GM21447 (cell line): ENCODE results near the gene GPR152.
A peak's percentile ranks its signal among the peaks of the same experiment; 100 is the strongest.
"Not testable (repeated sequence)": the region's sequence is repeated elsewhere in the genome, so short reads cannot be mapped to it uniquely, and the experiment has no call there.

Experiments used
- ATAC-seq: cut with Tn5 transposase; IDR thresholded peaks from one replicate; pipeline ENCODE4 v1.9.1; 2021; ENCODE audit not compliant: unreplicated experiment

The GPR152 gene

DNA sequence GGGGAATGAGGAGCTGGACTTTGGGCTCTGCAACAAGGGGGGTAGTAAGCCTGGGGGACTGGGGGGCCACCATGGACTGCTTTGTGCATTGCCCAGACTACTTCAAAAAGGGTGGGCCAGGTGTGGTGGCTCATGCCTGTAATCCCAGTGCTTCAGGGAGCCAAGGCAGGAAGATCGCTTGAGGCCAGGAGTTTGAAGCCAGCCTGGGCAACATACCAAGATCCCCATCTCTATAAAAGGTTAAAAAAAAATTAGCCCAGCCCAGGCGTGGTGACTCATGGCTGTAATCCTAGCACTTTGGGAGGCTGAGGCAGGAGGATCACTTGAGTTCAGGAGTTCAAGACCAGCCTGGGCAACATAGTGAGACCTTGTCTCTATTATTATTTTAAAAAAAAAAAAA is 13.0 kb upstream of the GPR152 start:
- ATAC-seq: not testable (repeated sequence)

DNA sequence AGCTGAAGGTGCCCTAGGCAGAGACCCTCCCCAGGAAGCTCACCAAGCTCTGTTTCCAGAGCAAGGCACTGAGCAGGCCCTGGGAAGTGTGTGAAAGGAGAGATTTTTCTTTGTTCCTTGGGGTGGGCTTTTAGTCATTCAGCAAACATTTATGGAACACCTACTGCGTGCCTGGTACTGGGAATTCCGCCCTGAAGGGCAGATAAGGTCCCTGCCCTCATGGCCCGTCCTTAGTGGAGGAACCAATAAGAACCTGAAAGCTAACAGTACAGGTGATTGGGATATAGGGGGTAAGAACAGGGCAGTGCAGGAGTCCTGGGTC is 12.6 kb upstream of the GPR152 start:
- ATAC-seq: no peak

DNA sequence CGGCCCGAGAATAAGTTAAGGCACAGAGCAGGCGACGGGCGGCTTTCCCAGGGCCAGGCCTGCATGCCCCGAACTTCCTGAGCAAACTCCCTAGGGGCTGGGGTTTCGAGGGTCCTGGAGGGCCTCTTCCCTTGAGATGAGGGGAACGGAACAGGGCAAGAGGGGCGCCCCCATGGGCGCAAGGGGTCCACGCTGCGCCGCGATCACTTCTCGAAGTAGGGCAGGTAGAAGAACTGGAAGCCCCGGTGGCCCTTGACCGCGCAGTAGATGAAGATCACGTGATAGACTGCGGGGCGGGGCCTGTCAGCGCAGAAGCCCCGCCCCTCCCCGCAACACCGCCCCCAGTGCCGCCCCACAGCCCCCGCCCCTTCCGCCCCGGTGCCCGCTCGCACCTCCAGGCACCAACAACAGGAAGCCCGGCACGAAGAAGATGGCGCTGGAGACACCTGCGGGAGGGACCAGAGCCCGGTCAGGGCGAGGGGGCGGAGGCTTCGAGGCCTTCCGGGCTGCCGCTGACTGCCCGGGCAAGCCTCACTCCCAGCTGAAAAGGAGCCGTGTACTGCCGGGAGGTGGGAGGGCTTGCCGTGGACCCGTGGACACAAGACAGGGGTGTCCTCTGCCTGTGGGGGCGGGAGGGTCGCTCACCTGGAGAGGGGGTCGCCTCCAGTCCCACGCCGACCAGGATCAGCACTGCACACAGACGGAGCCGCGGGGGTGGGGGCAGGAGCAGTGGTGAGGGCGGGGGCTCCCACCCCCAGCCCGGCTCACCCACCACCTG is 12.1 kb upstream of the GPR152 start:
- peak; percentile 50 for ATAC-seq

DNA sequence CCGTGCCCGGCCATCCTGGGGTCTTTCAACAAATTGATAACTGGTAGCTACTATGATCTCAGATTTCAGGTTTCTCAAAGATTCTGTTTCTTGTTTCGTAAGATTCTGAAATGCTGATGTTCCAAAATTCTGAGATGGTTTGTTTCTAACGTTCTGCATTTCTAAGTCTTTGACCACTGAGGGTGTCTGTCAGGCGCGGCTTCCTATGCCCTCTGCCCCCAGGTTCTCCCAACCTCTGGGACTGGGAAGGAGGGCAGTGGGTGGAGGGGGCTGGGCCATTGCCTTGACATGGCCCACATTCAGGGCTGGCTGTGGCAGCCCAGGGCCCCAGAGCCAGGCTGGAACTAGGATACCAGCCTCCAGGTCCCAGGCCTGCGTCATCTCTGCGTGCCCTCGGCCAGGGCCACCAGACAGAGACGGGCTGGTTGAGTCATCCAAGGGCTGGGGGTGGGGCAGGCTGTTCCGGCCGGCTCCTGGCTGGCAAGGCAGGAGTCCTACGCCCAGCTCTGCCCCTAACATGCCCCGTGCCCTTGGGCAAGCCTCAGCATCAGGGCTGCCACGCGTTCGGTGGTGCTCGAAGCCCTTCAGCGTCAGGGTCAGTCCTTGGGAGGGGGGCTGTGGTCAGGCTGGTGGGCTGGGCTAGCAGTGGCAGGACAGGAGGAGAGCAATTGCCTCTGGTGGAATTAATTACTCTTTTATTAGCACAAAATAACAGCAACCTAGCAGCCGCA is 11.3 kb upstream of the GPR152 start:
- no peak for ATAC-seq

DNA sequence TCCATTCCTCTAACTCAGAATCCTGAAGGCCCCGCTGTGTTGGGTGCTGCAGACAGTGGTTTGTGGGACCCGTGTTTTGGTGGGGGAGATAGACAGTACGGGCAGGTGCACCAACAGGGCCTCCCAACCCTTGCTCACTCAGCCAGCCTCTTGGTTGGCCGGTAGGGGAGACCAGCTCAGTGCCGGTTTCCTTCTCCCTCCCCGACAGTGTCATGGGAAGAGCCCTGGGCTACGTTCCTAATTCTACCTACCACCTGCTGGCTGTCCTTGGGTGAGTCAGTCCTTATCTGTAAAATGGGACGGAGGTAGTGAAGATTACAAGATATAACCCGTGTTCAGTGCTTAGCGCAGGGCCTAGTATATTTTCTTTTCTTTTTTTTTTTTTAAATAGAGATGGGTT is 10.7 kb upstream of the GPR152 start:
- no peak for ATAC-seq

DNA sequence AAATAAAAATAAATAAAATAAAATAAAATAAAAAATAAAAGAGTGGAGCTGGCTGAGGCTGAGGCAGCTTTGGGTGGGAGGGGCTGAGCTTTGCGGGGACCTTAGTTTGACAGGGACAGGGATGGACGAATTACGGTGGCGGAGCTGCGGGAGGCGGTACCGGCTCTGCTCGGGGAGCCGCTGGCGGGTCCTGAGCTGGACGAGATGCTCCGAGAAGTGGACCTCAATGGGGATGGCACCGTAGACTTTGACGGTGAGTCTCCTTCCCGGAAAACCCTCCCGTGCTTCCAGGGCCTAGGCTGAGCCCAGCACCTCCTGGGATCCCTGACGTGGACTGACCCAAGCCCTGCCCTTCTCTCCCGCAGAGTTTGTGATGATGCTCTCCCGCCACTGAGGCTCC is 5.7 kb upstream of the GPR152 start:
- no peak for ATAC-seq

DNA sequence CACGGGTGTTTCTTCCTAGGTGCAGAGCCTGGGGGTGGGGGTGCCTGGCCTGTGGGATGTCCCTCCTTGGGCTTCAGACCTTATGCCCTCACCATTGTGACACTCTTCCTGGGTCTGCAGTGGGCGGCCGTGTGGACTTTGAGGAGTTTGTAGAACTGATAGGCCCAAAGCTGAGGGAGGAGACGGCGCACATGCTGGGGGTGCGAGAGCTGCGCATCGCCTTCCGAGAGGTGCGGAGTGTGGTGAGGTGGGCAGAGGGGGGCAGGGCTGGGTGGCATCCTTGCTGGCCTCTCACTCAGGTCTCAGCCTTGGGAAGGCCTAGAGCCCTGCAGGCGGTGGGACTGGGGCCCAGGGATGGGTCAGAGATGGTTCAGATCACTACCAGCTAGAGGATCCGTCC is 4.9 kb upstream of the GPR152 start:
- ATAC-seq: no peak

DNA sequence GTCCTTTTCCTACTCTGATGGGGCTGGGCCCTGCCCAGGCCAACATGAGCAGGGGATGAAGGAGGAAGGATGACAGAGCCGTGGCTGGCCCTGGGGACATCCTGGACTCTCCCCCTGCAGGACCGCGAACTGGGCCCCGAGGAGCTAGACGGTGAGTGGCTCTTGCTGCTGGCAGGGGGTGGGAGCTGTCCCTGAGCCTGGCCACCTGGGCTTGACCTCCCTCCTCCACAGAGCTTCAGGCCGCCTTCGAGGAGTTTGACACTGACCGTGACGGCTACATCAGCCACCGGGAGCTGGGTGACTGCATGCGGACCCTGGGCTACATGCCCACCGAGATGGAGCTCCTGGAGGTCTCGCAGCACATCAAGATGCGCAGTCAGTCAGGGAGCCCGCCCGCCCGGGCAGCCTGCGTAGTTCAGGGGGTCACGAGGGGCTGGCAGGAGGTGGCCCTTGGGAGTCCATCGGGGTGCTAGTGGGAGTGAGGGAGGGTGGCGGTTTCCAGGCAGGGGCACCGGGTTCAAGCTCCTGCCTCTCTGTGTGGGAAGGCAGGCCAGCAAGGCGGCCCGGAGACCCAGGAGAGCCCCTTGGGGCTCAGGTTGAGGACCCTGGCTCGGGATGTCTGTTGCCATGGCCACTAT is 3.7 kb upstream of the GPR152 start:
- ATAC-seq: no peak

DNA sequence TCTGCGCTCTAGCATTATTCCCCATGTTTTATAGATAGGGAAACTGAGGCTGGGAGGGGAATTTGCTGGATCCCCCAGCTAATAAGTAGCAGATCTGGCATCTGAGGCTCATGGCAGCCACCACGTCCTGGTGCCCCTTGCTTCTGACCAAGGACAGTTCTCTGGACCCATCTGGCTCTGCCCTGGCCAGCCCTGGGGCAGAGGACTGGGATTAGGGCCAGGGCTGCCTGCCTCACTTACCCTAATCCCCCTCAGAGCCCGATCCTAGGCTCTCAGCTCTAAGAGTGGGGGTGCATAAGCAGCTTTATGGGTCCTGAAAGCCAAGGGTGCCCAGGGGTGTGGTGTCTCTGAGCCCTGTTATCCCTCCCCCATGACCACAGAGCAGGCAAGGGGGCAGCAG is 2.5 kb upstream of the GPR152 start, which contains the start of gene CABP4:
Gene CABP4, plus strand, starts transcription at position 301 of the 400 bp plus-strand sequence. Its CDS starts 70 bp downstream, at position 371.
- ATAC-seq: no peak

DNA sequence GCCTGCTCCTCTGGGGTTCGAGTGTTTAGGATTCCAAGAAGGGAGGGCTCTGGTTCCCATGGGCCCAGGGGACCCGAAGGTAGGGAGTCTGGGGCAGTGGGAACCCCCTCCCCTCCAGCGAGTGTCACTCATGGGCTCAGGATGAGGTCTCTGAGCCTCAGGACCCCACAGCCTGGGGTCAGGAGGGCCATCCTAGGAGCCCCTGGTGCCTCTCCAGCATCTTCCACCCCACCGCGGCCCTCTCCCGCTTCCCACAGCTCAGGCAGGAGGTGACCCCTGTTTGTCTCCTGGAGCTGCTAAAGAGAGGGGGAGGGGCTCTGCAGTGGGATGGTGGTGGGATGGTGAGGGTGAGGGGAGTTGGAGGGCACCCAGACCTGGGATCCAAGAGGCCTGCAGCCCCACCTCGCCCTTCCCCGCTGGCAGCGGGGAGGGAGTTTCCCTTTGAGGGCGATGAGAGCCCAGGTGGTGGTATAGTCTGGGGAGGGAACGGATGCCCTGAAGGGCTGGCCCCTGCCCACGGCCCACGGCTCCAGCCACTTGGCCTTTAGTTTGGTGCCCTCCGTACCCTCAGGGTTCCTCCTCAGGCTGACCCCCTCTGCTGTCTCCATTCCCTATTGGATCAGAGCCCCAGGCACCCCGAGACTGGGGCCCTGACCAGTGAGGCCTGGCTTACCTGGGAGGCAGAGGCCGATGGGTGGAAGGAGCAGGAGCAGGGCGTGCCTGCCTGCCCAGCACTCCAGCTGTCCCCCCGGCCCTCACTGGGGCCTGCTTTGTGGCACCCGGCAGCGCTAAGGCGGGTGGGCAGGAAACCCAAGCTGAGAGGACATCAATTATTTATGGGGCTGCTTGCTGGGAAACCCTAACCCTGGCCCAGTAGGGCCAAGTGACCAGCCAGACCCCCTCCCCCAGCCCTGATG is 1.5 kb upstream of the GPR152 start:
- no peak for ATAC-seq

DNA sequence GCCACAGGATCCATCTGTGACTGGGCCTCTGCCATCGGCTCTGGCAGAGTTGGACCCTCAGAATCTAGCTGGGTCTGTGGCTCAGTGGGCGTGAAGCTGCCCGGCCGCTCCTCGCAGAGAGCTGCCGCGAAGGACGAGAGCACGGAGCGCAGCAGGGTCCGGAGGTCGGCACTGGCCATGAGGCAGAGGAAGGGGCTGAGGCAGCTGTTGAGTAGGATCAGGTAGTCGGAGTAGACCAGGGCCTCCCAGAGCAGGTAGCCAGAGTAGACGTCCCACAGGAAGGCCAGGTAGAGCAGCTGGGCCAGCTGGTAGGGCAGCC is 912 bp downstream of the GPR152 start:
- no peak for ATAC-seq

DNA sequence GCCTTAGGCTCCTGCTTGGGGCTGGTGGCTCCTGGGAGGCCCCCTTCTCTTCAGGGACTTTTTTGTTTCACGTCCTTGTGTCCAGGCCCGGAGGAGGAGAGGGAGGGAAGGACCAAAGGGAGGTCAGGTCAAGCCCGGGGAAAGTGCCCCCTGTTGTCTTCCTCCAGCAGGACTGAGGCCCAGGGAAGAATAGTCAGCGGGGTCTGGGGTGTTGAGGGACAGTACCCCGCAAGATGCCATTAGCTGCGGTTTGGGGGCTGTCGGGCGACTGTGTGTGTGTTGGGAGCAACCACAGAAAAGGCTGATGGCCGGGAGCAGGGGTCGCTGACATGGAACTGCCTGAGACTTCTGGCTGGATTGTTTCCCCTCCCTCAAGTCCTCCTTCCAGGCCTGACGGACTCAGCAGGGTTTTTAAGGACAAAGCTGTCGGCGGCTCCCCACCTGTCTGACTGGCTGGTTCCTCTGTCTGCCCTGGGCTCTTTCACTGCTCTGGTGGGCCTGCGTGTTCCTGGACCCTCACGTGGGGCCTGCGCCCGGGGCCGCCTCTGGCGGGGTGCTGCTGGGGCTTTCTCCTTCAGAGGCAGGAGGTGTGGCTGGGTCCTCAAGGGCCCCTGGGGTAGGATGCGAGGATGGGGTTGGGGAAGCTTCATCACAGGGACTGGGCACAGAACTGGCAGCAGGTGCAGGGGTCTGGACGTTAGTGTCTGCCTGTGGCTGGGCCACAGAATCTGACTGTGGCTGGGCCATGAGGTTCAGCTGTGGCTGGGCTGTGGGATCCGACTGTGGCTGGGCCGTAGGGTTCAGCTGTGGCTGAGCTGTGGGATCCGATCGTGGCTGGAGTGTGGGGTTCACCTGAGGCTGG is 1.5 kb downstream of the GPR152 start:
- no peak for ATAC-seq

DNA sequence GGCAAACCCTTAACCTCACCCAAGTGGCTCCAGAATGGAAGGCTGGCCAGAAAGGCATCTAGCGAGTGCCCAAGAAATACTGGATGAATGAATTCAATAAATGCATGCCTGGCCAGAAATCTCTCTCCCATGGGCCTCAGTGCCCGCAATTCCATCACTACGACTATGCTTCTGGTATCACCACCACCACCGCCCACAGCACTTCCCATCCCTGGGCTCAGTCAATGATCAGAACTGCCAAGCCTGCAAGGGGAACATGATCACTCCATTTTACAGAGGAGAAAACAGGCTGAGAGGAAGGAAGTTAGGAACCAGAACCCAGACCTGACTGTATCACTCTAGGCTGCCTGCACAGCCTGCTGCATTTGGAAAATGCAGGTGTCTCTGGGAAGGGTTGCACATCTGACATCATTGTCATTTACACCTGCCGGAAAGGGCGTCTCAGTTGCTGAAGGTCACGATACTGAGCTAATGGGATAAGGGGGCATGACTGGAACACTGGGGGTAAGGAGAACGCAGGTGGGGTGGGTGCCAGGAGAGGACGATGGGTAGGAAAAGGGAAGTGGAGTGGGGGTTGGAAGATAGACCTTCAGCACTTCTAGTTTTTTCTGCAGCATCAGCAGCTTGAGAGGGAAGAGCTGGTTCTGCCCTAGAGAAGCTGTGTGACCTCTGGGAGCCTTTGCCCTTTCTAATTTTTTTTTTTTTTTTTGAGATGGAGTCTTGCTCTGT is 3.2 kb downstream of the GPR152 start:
- no peak for ATAC-seq

DNA sequence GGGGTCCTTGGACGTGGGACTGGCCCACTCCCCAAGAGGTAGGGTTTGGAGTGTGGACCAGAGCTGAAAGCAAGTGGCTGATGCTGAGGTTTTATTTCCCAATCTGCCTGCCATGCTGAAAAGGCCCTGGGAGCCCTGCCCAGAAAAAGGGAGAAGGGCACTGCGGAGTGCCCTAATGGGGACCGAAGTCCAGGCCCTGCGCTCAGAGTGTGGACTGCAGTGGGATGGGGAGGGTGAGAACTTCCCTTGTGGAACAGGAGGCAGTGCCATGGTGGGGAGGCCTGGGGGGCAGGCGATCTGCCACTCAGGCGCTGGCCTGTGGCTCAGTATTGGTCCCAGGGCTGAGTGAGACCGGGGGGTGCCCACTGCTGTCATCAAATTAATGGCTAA is 4.3 kb downstream of the GPR152 start:
- no peak for ATAC-seq

DNA sequence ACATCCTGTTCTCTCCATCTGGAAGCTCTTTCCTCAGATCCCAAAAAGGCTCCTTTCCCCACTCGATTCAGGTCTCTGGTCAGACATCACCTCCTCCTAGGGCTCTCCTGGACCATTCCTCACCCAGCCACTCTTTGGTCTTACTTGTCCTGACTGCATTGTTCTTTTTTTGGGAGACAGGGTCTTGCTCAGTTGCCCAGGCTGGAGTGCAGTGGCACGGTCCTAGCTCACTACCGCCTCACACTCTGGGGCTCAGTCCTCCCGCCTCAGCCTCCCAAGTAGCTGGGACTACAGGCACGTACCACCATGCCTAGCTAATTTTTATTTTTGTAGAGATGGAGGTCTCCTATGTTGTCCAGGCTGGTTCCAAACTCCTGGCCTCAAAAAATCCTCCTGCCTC is 7.0 kb downstream of the GPR152 start:
- no peak for ATAC-seq

DNA sequence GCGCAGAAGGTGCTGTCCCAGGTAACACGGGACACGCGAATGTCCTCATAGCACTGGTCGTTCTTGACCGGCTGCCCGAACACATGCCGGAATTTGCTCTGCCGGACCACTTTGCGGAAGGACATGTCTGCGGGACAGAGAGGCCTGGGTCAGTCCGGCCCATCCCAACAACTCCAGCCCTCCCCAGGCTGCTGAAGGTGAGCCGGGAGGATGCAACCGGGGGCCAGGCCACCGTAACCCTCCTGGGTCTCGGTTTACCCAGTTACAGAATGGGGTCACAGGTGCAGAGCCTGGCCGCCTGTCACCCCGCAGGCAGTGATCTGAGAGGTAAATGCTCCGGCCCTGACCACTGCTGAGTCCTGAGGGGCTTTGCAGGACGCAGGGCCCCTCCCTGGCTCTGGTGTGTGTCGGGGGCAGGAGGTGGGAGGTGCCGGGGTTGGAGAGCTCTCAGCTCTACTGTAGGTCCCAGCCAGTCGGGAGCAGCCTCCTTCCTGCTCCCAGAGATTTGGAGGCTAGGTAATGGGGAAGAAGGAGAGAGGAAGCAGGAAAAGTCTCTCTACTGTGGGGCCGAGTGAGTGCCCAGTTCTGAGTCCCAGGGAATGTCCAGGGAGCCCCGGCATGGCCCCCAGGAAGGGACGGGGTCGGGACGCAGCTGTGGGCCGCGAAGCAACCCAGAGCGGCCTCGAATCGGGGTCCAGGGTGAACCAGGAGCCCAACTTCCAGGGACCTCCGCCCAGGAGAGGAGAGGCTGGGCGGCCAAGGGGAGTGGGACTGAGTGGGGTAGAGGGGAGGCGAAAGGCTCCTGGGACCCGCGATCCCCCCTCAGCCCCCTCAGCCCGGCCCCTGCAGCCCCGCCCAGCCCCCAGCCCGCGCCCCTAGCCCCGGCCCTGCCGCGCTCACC is 9.8 kb downstream of the GPR152 start:
- no peak for ATAC-seq

DNA sequence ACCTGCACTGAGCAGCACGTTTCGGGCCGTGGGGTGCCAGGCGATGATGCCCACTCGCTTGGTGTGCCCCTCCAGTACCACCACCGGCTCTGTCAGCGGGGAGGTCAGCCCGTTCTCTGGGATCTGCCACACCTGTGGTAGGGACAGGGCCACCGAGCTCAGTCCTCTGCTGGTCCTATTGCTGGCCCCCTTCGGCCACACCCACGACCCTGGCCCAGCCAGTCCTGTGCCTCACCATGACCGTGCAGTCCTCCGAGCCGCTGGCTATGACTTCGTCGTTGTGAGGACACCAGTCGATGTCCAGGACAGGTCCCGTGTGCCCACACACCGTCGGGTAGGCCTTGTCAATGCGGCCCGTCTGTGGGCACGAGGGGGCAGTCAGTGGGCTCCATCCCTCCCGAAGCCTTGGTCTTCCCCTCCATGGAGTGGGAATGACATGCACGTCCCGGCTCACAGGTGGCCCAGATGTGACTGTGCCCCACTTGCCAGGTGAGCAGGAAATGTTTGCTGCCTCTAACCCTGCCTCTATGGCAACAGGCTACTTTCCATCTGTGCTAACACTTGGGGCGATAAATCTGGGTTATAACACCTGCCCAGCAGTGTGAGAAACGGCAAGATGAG is 10.7 kb downstream of the GPR152 start:
- ATAC-seq: no peak

DNA sequence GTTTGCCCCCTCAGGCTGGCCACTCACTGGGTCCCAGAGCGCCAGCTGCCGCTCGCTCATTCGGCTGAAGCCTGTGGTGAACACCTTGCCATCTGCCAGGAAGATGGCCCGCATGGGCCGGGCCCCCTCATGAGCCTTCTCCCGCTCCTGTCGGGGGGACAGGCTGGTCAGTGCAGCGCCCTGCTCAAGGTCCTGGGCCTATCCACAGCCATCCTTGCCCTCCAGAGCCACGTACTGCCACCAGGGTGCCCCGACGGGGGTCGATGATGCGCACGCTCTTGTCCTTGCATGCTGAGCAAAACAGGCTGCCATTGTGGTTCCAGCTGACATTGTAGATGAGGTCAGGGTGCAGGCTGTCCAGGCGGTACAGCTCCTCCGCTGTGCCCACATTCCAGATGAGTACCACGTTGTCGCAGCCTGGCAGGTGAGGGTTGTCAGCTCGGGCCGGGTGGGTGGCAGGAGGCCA is 11.4 kb downstream of the GPR152 start:
- no peak for ATAC-seq
